GM23248 (cell line): ENCODE measurements around the gene CPA1.

Source experiments
- EZH2 ChIP-seq: fragments of 200-600 bp; sonication (generic); IDR thresholded peaks from 2 replicates; pipeline ENCODE4 v1.6.1; 2018; ENCODE audit warnings: antibody characterized with exemption, mild to moderate bottlenecking; ENCODE audit not compliant: insufficient read depth, poor library complexity, severe bottlenecking
- EZH2phosphoT487 ChIP-seq: fragments of 200-600 bp; sonication (generic); IDR thresholded peaks from 2 replicates; pipeline ENCODE4 v1.6.1; 2018; ENCODE audit warnings: antibody characterized with exemption, moderate library complexity, mild to moderate bottlenecking, low read depth; ENCODE audit not compliant: insufficient read depth

DNA sequence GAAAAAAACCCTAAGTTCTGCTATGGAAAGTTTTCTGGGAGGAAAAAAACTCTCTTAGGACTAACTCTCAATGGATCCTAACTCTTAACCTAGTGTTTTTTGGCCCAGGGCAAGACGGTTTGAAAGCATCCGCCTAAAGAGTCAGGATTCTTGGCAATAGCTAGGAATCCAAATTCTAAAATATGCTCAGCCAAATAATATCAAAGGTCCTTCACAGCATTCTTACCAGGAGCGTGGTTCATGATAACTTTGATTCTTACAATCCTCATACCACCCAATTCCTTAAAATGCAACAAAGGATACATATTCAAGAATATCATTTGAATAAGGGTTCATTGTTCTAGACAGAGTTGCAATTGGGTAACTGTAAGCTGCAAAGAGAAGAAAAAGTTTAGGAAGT, 21.3 kb downstream of the CPA1 start:
- TF ChIP-seq EZH2phosphoT487 (no peak), EZH2 (no peak)
